Endometrium (tissue), 2 donors: ENCODE data around the gene DDN.

Experiments
- FAIRE-seq: peaks from 2 replicates; lab custom pipeline; 2012; peaks lifted over from hg19 to GRCh38; lab: Jason Lieb, UNC
- donor health status: control.
- donor health status: control.

The DDN gene

DNA sequence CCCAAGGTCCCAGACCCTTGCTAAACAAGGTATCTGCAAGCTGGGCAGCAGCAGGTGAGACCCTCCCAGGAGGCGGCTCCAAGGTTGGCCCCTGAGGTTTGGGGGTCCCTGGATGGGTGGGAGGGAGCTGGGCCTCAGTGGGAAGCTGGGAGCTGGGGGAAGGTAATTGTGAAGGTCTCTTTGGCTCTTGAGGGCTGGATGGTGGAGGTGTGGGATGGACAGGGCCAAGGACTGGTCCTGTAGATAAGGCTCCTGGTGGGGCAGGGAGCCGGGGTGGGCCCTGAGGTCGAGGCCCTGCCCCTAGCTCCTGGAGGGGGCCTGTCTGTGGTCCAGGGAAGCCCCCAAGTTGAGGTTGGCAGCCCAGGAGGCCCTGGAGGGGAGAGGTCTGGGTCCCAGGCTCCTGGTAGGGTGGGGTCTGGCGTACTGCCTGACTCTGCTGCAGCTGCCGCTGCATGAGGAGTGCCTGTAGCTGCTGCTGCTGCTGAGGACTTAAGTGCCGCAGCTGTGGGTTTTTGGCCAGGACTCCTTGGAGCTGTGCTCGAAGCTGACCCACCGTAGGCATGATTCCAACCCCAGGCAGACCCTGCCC lies 32.5 kb upstream of the DDN start:
- no peak for FAIRE-seq

DNA sequence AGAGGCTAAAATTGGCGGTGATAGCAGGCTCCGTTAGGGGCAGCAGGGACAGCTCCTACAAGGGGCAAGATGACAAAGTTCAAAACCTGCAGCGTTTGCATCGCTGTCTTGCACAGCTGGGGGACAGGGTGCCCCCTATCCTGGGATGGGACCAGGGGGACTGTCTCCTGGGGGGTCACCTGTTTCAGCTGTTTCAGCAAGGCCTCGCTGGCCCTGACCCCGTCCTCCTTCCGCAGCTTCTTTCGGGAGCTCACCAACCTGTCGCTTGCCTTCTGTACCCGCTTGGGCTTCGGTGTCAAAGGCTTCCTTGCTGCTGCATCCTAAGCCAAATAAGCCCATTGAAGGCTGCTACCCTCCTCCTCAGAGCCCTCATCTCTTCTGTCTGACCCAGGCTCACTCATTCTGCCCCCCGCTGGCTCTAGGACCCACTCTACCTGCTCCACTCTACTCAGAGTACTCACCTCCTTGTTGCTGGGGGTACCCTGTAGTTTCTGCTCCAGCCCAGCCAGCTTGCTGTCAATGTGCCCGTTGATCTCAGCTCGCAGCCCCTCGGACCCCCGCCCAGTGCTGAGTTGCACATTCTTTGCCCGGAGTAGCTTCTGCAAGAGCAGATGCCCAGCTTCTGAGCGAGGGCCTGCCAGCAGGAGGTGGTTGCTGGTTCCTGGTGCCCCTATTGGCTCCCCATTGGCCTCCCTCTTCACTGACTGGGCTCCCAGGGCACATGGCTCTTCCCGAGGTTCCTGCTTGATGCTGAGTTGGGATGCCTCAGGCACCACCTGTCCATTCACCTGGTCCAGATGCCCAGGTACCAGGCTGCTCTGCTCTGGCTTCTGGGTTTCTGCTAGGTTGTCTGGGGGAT lies 31.8 kb upstream of the DDN start:
- no peak for FAIRE-seq

DNA sequence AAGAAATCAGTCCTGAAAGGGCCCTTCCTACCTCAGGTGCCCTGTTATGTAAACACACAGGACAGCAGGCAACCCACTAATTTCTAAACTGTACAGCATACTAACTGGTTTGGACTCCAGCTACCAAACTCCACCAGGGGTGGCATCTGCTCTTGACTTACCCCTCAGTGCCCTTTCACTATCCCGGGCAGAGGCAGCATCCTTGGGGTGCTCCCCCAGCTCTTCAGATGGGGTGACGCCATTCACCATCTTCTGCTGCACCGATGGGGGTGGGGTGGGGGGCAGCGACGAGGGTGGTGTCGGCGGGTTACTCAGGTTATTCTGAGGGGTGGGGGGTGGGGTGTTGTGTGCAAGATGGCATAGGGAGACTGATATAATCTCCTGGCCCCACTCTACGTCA lies 30.9 kb upstream of the DDN start:
- no peak for FAIRE-seq

DNA sequence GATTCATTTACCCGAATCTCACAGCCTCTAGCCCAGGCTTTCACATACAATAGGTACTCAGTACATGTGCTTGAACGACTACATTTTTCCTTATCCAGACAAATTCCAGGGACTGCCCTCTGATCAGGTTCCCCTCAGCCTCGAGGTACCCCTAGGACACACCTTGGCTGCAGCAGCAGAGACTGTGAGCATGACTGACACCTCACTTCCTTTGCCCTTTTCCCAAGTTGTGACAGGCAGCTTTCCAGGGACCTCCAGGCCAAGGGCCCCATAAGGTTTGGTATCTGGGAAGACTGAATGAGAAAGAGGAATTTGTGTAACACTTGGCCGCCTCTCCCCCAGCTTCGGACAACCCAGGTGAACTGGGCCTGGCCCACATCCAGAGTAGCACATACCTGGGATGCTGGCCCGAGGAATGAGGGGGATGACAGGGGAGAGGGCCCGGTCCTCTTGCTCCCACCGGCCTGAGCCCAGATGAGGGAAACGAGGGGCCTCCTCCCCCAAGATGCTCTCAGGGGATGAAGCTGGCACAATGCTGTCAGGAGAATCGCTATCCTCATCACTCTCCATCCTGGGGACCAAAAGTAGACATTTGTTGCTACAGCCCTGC lies 29.6 kb upstream of the DDN start:
- FAIRE-seq = no peak

DNA sequence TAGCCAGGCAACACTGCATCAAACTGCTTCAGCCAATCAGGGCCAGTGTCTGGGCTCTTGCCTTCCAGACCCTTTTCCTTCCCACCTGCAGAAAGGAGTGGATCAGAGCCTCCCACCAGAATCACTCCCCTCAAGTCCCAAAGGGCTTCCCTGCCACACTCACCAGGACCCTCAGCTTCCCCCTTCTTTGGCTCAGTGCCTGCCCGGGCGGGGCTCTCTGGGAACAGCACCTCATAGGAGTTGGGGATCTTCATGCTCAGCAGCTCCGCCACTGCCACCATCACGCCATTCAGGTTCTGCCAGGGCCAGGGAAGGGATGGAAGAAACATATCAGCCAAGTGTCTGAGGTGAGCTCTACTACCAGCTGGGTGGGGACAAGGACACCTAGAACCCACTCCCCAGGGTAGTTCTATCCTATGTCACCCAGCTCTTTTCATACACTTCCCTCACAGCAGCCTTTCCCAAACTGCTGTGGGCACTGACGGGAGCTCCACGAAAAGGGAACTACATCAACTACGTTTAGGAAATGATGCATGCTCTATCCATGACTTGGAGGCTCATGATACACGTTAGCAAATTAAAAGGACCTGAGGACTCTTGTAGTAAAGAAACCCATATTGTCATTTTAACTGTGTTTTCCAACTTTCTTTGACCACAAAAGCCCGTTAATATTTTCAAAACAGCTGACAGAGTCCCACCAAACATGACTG lies 28.8 kb upstream of the DDN start:
- no peak for FAIRE-seq

DNA sequence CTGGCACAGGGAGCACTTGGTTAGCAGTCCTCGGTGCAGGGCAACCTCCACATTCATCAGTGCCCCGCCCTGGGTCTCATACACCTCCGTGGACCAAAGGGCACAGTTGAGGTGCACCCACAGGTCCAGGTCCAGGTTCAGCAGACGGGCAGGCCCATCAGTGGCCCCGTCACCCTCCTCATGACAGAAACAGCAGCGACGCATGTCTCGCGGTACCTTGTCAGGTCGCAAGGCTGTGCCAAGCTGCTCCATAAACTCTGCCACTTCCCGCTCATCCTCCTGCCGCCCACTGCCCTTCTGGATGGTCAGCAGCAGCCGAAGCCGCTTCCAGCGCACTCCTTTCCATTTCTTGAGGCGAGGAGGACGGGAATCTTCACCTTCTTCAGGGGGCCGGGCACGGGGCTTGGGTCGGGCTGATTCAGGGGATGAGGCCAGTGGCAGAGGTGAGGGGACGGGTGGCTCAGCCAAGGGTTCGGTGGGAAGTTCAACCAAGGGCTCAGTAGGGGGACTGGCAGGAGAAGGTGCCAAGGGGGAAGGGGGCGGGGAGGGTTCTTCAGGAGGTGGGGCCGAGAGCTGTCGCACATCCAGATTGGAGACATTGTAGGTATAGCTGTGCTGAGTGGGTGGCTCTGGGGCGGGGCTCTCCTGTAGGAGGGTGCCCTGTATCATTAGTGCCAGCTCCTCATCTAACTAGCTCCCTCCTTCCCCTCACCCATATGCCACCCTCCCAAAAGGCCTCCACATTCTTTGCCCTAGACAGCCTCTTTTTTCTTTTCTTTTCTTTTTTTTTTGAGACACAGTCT lies 27.7 kb upstream of the DDN start:
- FAIRE-seq = no peak

DNA sequence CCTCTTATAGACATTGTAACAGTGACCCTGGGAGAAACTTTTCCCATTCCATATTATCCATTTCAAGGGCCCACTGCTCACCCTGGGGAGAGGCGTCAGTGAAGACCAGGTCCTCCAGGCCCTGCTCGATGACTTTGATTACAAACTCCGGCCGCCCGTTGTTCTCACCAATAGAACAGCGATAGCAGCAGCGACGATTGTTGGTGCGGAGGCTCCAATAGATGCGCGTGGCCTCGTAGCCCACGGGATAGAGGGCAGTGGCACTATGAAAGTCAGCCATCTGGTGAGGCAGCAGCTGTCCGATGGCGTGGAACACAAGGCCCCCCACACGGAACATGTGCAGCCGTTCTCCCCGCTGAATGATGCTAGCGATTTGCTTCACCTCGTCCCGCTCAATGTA lies 26.9 kb upstream of the DDN start:
- FAIRE-seq = no peak

DNA sequence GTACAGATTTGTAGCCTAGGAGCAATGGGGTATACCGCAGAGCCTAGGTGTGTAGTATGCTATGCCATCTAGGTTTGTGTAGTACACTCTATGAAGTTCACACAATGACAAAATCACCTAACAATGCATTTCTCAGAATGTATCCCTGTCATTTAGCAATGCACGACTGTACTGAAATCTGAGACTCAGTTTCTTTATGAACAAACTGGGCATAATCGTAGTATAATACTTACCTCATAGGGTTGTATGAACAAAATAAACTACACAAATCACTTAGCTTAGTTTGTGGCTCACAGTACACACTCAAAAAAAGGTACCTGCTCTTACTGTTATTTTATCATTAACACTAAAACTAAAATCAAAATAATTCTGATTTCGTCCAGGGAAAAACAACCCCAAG lies 26.3 kb upstream of the DDN start:
- no peak for FAIRE-seq

DNA sequence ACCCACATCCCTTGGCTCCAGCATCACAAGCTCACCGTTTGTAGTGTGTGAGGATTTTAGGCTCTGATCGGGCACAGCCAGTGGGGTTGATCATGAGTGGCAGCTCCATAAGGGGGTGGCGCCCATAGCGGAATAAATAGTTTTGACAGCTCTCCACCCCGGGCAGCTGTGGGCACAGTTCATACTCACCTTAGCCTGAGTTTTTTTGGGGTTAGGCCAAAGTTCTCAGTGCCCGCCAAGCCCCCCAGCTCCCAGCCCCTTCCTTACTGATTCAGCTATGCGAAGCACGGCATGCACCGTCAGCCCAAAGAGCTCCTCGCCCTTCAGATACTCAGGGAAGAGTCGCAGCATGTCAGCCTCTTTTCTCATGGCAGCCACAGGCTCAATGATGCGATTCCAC lies 25.4 kb upstream of the DDN start:
- FAIRE-seq = no peak

DNA sequence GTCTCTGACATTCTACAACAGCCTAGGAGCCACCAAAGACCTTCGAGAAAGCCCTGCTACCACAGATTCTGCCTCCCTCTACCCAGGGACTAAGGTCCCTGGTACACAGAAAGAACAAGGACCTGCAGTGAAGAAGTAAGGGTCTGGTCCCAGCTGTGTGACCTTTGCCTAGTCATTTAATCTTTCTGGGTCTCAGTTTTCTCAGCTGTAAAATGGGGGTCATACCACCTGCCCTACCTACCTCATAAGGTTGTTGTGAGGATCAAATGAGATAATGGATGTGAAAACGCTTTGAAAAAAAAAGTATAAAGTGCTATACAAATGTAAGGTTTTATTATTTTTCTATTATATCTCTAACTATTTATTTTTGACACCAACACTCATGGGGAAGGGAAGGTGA lies 24.6 kb upstream of the DDN start:
- no peak for FAIRE-seq

DNA sequence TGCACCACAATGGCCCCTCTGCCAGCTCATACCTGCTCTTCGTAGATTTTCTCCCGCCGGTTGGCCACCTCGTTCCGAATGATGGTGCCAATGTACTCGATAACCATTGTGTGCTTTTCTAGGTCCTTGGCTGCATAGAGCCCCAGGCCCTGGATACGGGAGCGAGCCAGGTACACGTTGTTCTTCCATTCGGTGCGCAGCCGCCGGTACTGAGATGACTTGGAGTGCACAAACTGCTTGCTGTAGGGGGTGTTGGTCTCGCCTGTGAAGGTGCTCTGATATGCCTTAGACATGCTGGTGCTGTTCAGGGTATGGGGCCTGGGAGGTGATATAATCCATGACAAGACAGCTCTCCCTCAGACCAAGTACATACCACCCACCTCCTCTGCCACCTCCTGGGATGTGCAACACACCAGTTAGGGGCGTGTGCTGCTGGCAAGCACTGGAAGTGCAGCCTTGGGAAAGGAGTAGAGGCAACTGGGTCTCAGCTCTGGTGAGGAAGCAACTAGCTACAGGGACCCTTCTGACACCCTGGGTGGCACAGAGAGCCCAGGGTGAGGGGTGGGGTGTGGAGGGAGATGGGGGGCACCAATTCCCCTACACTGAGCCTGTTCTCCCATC lies 23.5 kb upstream of the DDN start:
- no peak for FAIRE-seq

DNA sequence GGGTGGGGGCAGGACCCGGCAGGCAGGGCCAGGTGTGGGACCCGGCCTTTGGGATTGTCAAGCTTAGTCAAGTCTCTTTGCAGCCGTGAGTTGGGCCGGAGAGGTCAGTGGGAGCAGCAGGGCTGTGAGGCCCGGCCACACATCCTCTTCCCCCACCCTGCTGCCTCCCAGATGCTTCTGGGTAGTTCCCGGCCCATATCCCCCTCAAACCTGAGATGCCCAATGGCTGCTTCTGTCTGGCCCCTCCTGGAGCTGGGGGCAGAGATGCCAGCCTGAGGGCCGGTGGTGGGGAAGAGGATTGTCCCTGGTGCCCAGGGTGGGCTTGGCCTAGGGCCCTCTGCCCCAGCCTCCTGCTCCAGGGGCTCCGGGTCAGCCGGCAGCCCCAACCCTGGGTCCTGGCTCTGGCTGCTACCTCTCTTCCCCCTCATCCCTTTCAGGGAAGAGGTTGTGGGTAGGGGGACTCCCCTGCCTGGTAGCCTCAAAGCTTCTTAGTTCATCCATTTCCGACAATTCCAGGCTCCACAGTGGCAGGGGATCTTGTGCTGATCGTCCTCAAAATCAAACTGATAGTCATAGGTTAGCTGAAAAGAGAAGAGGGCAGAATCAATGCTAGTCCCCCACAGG lies 22.2 kb upstream of the DDN start:
- no peak for FAIRE-seq

DNA sequence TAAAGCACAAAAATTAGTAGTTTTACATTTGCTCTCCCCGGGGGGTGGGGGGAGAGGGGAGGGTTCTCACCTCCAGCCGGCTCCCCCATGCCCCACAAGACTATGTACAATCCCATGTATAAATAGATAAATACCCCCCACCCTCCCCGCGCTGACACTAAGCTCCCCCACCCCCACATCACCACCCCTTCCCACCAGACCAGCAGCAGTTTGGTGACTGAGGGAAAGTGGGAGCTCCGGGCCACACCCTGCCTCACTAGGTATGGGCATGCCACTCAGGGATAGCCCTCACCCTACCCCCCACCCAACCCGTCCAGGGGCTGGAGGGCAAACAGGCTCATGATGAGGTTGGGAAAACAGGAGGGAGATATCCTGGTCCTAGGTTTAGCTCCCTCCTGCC lies 21.3 kb upstream of the DDN start:
- FAIRE-seq = no peak

DNA sequence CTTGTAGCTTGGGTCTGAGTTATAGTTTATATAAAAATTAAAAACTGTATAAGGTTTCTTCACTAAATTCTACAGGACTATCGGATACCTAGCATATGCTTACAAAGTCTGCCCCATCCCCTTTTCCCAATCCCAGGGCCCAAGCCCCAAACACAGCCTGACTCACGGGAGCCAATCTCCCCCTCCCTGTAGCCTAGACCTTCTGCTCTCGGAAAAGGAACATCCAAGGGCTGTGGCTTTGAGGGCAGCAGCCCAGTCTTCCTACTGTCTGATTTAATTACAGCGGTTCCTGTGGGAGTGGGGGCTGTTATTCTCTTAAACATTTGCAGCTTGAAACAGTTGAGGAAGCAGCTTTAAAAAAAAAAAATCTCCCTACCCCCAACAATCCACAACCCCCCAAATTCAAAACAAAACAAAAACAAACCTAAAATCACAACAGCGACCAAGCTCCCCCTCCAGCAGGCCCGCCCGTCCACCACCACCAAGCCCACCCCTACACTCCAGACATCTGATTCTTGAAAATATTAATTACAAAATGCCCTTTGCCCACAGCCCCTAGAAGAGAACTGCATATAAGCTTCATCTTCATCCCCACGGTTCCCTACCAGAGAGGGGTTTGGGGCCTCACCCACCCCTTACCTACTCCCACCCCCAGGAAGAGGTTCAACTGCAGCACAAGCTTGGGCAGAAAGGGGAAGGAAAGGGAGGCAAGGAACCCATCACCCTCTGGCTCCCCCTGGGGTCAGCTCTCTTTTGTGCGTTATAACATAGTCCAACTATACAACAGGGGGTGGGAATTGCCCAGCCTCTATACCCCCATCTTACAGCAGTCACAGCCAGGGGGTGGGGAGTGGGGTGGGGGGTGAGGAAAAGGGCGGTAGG lies 20.5 kb upstream of the DDN start:
- FAIRE-seq = no peak

DNA sequence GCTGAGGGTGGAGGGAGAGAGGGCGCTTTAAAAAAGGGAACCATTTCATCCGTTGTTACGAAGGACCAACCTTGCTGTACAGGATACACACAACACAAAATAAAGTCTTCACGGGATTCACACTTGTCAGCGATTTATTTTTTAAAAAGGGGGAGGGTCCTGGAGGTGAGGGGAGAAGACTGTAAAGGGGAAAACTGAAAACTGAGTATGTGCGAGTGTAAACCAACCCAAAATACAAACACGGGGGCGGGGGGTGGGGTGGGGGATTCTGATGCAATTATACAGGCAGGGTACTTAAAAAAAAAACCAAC lies 19.9 kb upstream of the DDN start:
- no peak for FAIRE-seq

DNA sequence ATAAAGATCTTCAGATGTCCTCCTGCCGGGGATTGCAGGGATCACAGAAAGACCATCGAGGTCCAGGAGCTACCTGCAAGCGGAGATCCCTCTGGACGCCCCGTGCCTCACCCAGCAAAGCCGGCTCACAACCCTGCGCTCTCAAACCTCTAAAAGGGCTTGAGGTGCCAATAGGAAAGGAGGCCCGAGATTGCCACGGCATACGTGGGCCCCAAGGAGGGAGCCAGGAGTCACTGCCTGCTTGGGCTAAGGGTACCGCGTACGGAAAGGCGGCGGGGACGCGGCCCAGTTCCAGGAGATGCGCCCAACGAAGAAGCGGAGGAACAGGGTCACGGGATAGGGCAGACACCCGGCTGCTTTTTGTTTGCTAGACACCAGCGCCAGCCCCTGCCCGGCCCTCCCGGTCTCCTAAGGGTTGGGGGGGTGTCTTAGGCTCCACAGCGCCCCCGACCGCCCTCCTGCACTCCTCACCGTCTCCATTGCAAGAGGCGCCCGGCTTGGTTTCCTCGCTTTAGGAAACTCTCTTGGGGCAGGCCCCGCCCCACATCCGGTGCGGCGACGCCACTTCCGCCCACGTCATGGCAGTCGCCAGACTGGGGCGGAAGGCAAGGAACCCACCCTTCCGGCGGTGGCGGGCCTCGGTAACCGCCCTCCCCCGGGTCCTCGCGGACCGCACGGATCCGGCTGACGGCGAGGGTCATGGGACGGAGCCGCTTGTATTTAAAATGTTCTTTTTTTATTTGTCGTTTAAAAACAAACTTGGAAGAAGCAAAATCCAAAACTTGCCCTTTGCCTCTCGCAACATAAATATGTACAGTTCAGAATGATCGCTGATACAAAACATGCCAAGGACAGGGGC lies 19.3 kb upstream of the DDN start, which contains the start of gene PRKAG1:
Gene PRKAG1, minus strand, starts transcription at position 516 of the 859 bp plus-strand sequence. Its CDS starts 36 bp downstream, at position 480.
- peak; percentile 91 for FAIRE-seq

DNA sequence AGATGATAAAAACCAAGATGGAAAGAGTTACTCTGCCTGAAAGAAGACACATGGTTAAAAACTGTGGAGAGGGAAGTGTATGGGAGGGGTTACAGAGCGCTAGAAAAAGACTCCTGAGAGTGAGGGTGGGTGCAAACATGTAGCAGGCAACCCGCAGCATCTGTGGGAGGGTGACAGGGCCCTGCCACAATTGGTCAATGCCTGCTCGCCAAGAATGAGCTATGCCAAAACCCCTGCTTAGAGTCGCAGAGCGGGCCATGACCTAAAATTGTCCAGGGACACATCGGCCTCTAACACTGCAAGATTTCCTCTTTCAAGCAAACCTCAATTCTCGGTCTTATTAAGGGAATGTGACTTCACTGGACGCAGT lies 18.7 kb upstream of the DDN start:
- FAIRE-seq = no peak

DNA sequence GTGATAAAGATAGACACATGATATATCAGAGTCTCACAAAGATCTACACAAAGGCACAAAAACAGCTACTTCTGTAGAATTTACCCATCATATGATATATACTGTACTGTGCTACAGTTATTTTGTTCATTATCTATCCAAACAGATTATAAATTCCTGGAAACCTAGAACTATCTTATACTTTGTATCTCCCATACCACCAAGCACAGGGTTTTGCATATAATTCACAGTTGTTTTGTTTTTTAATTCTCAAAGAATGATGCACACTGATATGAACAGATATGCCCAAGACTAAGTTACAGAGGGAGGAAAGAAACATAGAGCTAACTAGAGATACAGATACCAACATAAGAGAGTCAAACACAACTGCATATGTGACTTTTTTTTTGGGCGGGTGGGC lies 16.0 kb upstream of the DDN start:
- FAIRE-seq = no peak

DNA sequence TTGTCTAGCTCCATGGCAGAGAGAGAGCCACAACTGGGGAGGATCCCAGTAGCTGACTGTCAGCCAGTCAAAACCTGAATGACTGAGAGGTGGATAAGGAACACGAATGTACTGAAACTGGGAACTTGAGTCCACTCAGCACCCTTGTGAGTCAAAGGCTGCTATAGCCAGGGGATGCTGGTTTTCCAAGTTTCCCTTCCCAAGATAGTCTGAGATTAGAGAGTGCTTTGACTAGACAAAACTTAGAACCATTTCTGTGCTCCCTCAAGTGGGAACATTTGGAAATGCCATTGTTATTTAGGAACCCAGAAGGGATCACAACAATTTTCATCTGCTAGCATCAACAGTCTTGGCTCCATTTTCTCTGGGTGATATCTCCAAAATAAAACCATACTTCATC lies 15.4 kb upstream of the DDN start:
- no peak for FAIRE-seq
